SJSA1 (cell line): ENCODE measurements around the gene NUDT1. TPM values are rescaled to one million over a fixed set of nuclear protein-coding genes. Genes with fewer than 3 reads are reported as not detected.
"Not testable (repeated sequence)": the region's sequence is repeated elsewhere in the genome, so short reads cannot be mapped to it uniquely, and the experiment has no call there.

ENCODE experiments used
- DNase-seq, 2 experiments: peaks; one replicate each; pipeline ENCODE4 v3.0.0-alpha.2; 2015 to 2020; ENCODE audit warnings: low spot score in 2 of 2, low read depth in 1 of 2
- H3K27ac ChIP-seq: fragments of 250-450 bp; sonication (Bioruptor Pico); 2 replicates; pipeline ENCODE4 v1.5.1; 2020; ENCODE audit warnings: mild to moderate bottlenecking, moderate library complexity
- H3K27me3 ChIP-seq: fragments of 250-450 bp; sonication (Bioruptor Pico); replicated peaks from 2 replicates; pipeline ENCODE4 v1.5.1; 2020; ENCODE audit warnings: mild to moderate bottlenecking, moderate library complexity
- H3K36me3 ChIP-seq: fragments of 250-450 bp; sonication (Bioruptor Pico); 2 replicates; pipeline ENCODE4 v1.5.1; 2020; ENCODE audit warnings: mild to moderate bottlenecking
- H3K4me1 ChIP-seq: fragments of 250-450 bp; sonication (Bioruptor Pico); replicated peaks from 2 replicates; pipeline ENCODE4 v1.6.1; 2021; ENCODE audit warnings: mild to moderate bottlenecking
- H3K4me3 ChIP-seq: fragments of 250-450 bp; sonication (Bioruptor Pico); 2 replicates; pipeline ENCODE4 v1.5.1; 2020; ENCODE audit warnings: mild to moderate bottlenecking
- H3K9me3 ChIP-seq: fragments of 250-450 bp; sonication (Bioruptor Pico); replicated peaks from 2 replicates; pipeline ENCODE4 v1.5.1; 2020; ENCODE audit warnings: mild to moderate bottlenecking
- total RNA-seq: library from RNA; depleted of rRNA; stranded (reverse); fragments of >200 nt; shearing (Covaris generic); gene quantifications from 2 replicates; pipeline ENCODE4 v1.2.3, GENCODE V29; 2014

The NUDT1 gene
- total RNA-seq, 1 experiment from 2014 or later, result 50.7 TPM

- Histone ChIP-seq H3K9me3 (no peaks in the 10 kb centered on the region), H3K4me1 (peaks cover 24% of the 10 kb centered on the region), H3K27me3 (no peaks in the 10 kb centered on the region), H3K27ac (no peak overlapping the region; the same call in 1 of the 2 replicates), H3K36me3 (peaks cover 42% of the 10 kb centered on the region), H3K4me3 (no peak overlapping the region)
- peak; percentile 77 to 78 for DNase-seq
These were observed 24.9 kb downstream of the NUDT1 start for GRCh38 chr7:2266911-2267310.

GRCh38 chr7:2269089-2269990, 27.3 kb downstream of the NUDT1 start:
- not testable (repeated sequence) for H3K4me3 ChIP-seq, H3K9me3 ChIP-seq, H3K27ac ChIP-seq, H3K27me3 ChIP-seq, DNase-seq
- Histone ChIP-seq H3K4me1 (peaks cover 24% of the 10 kb centered on the region), H3K36me3 (peaks cover 32% of the 10 kb centered on the region)

- Histone ChIP-seq H3K27ac (no peak overlapping the region), H3K4me3 (no peak overlapping the region), H3K4me1 (peaks cover 24% of the 10 kb centered on the region), H3K36me3 (peaks cover 29% of the 10 kb centered on the region), H3K9me3 (no peaks in the 10 kb centered on the region), H3K27me3 (no peaks in the 10 kb centered on the region)
- DNase-seq, result no peak
These were observed 28.0 kb downstream of the NUDT1 start for GRCh38 chr7:2269991-2270460.

- Histone ChIP-seq H3K27me3 (no peaks in the 10 kb centered on the region), H3K27ac (no peak overlapping the region), H3K9me3 (no peaks in the 10 kb centered on the region), H3K4me3 (no peak overlapping the region), H3K4me1 (peaks cover 22% of the 10 kb centered on the region), H3K36me3 (peaks cover 26% of the 10 kb centered on the region)
- DNase-seq, result no peak
These were observed 28.5 kb downstream of the NUDT1 start for GRCh38 chr7:2270495-2270894.

- no peak overlapping the region for H3K4me3 ChIP-seq
- H3K9me3 ChIP-seq, result no peaks in the 10 kb centered on the region
- no peak for DNase-seq
- no peak overlapping the region for H3K27ac ChIP-seq
- H3K4me1 ChIP-seq, result peaks cover 12% of the 10 kb centered on the region
- H3K36me3 ChIP-seq, result peaks cover 28% of the 10 kb centered on the region
- no peaks in the 10 kb centered on the region for H3K27me3 ChIP-seq
These were observed 29.4 kb downstream of the NUDT1 start for GRCh38 chr7:2271273-2272026.

- Histone ChIP-seq H3K9me3 (no peaks in the 10 kb centered on the region), H3K4me3 (no peak overlapping the region), H3K27me3 (no peaks in the 10 kb centered on the region), H3K4me1 (peaks cover 6% of the 10 kb centered on the region), H3K36me3 (peaks cover 28% of the 10 kb centered on the region), H3K27ac (no peak overlapping the region)
- DNase-seq, result no peak
These were observed 30.0 kb downstream of the NUDT1 start for GRCh38 chr7:2272031-2272430.

- no peak for DNase-seq
- no peaks in the 10 kb centered on the region for H3K9me3 ChIP-seq
- peaks cover 31% of the 10 kb centered on the region for H3K36me3 ChIP-seq
- H3K27me3 ChIP-seq, result no peaks in the 10 kb centered on the region
- peaks cover 6% of the 10 kb centered on the region for H3K4me1 ChIP-seq
- H3K4me3 ChIP-seq, result no peak overlapping the region
- H3K27ac ChIP-seq, result no peak overlapping the region
These were observed 31.8 kb downstream of the NUDT1 start for GRCh38 chr7:2273866-2274265.

- Histone ChIP-seq H3K27me3 (no peaks in the 10 kb centered on the region), H3K27ac (no peak overlapping the region), H3K4me1 (peaks cover 3% of the 10 kb centered on the region), H3K36me3 (peaks cover 31% of the 10 kb centered on the region), H3K4me3 (no peak overlapping the region), H3K9me3 (no peaks in the 10 kb centered on the region)
- no peak for DNase-seq
These were observed 32.6 kb downstream of the NUDT1 start for GRCh38 chr7:2274666-2275065.

- H3K36me3 ChIP-seq, result peaks cover 31% of the 10 kb centered on the region
- DNase-seq, result no peak
- H3K27ac ChIP-seq, result no peak overlapping the region
- no peaks in the 10 kb centered on the region for H3K27me3 ChIP-seq
- H3K4me3 ChIP-seq, result no peak overlapping the region
- H3K4me1 ChIP-seq, result no peaks in the 10 kb centered on the region
- no peaks in the 10 kb centered on the region for H3K9me3 ChIP-seq
These were observed 33.1 kb downstream of the NUDT1 start for GRCh38 chr7:2275101-2275500.

GRCh38 chr7:2276107-2276506, 34.1 kb downstream of the NUDT1 start:
- H3K4me3 ChIP-seq, result no peak overlapping the region
- no peaks in the 10 kb centered on the region for H3K4me1 ChIP-seq
- peaks cover 24% of the 10 kb centered on the region for H3K36me3 ChIP-seq
- H3K27me3 ChIP-seq, result no peaks in the 10 kb centered on the region
- H3K27ac ChIP-seq, result no peak overlapping the region
- no peaks in the 10 kb centered on the region for H3K9me3 ChIP-seq
- DNase-seq, result no peak

- Histone ChIP-seq H3K36me3 (peaks cover 13% of the 10 kb centered on the region; the same call in 1 of the 2 replicates), H3K27me3 (no peaks in the 10 kb centered on the region), H3K9me3 (no peaks in the 10 kb centered on the region), H3K4me1 (no peaks in the 10 kb centered on the region), H3K4me3 (no peak overlapping the region), H3K27ac (no peak overlapping the region)
- no peak for DNase-seq
These were observed 36.0 kb downstream of the NUDT1 start for GRCh38 chr7:2278026-2278425.

- no peaks in the 10 kb centered on the region for H3K27me3 ChIP-seq
- H3K4me1 ChIP-seq, result no peaks in the 10 kb centered on the region
- H3K36me3 ChIP-seq, result peaks cover 5% of the 10 kb centered on the region; the same call in 1 of the 2 replicates
- no peak overlapping the region for H3K27ac ChIP-seq
- no peak for DNase-seq
- H3K9me3 ChIP-seq, result no peaks in the 10 kb centered on the region
- H3K4me3 ChIP-seq, result no peak overlapping the region
These were observed 37.9 kb downstream of the NUDT1 start for GRCh38 chr7:2279896-2280295.

GRCh38 chr7:2280424-2280823, 38.4 kb downstream of the NUDT1 start:
- Histone ChIP-seq H3K4me3 (no peak overlapping the region), H3K4me1 (no peaks in the 10 kb centered on the region), H3K9me3 (no peaks in the 10 kb centered on the region), H3K27me3 (no peaks in the 10 kb centered on the region), H3K36me3 (peaks cover 5% of the 10 kb centered on the region; the same call in 1 of the 2 replicates), H3K27ac (no peak overlapping the region)
- no peak for DNase-seq

GRCh38 chr7:2281541-2281940, 39.5 kb downstream of the NUDT1 start:
- Histone ChIP-seq H3K27ac (no peak overlapping the region), H3K27me3 (no peaks in the 10 kb centered on the region), H3K4me1 (no peaks in the 10 kb centered on the region), H3K36me3 (0 out of 2 replicates have a peak, but pooled peaks cover 3% of the 10 kb centered on the region), H3K9me3 (no peaks in the 10 kb centered on the region), H3K4me3 (no peak overlapping the region)
- no peak for DNase-seq
